Right cardiac atrium (tissue), 5 donors: ENCODE data around the gene TMEM117. TPM values are rescaled to one million over a fixed set of nuclear protein-coding genes. Genes with fewer than 3 reads are reported as not detected.
"Not testable (repeated sequence)": the region's sequence is repeated elsewhere in the genome, so short reads cannot be mapped to it uniquely, and the experiment has no call there.

Source experiments
- ATAC-seq, 2 donors: fragments of 200-7000 bp; cut with Tn5 transposase; one replicate each; pipeline versions ENCODE4 v1.8.0 to v1.9.1; 2020; ENCODE audit warnings: moderate library complexity in 2 of 2, mild to moderate bottlenecking in 1 of 2
- DNase-seq, 3 donors: peaks; one replicate each; pipeline ENCODE4 v3.0.0-alpha.2; 2020
- H3K27ac ChIP-seq: one replicate; pipeline ENCODE4 v1.5.1; 2013; ENCODE audit warnings: mild to moderate bottlenecking, low read length, control low read depth, moderate library complexity
- H3K27me3 ChIP-seq: one replicate; pipeline ENCODE4 v1.6.1; 2013; ENCODE audit not compliant: control insufficient read depth, insufficient read depth
- H3K4me1 ChIP-seq: one replicate; pipeline ENCODE4 v1.6.1; 2013; ENCODE audit warnings: low read length; ENCODE audit not compliant: control insufficient read depth, insufficient read depth
- H3K4me3 ChIP-seq: one replicate; pipeline ENCODE4 v1.5.1; 2013; ENCODE audit warnings: low read length, control low read depth
- H3K9me3 ChIP-seq: one replicate; pipeline ENCODE4 v1.6.1; 2013; ENCODE audit warnings: low read length; ENCODE audit not compliant: control insufficient read depth
- WGBS: extraction: QIAGEN DNeasy Blood & Tissue Kit; methylation state at CpG from one replicate; pipeline ENCODE4 v1.1.7; 2013; 5-methylcytosine and 5-hydroxymethylcytosine counted together
- intact Hi-C, 4 donors: fragments of 100-400 bp; cut with DNase I; formaldehyde crosslinking; loops; one replicate each; pipeline versions ENCODE4 v1.11.0 to v1.14.0; 2022 to 2023
- polyA plus RNA-seq: library from polyadenylated mRNA; stranded (reverse); fragments of 200-250 nt; gene quantifications from one replicate; pipeline ENCODE4 v1.2.3, GENCODE V29; 2013
- total RNA-seq, 4 donors: library from RNA; stranded (reverse); fragmentation: NEBNext Ultra II Directional; extraction: Animal tissue kit (Norgen Biotek cat#: 25700); gene quantifications; one replicate each; pipeline ENCODE4 v1.2.1, GENCODE V29; 2021
- donor health status: healthy with polysubstance abuse.
- donor health status: DM: no; HTN: yes; CAD: no.
- donor health status: DM: no; HTN: no; CAD: no.
- donor health status: DM: no; HTN: yes; CAD: no; lungs with severe emphysema.
- donor health status: DM: yes; HTN: yes; CAD: no.

Gene TMEM117
- total and polyA plus RNA-seq, 5 donors = 8.0 to 13.0 (median 11.7) TPM

- intact Hi-C loops = no loop called here
- Histone ChIP-seq H3K4me1 (no peaks in the 10 kb centered on the region), H3K9me3 (no peaks in the 10 kb centered on the region), H3K27ac (no peak overlapping the region), H3K27me3 (no peaks in the 10 kb centered on the region), H3K4me3 (no peak overlapping the region)
- no peak for ATAC-seq
- DNase-seq = no peak
- WGBS = 54% methylated on average over 4 of the region's 4 CpGs
Measured at GRCh38 chr12:44224399-44225148, 388.7 kb downstream of the TMEM117 start.

- ATAC-seq (no peak), DNase-seq (no peak)
- WGBS = 41% methylated on average over 2 of the region's 2 CpGs
- H3K27ac ChIP-seq = no peak overlapping the region
- intact Hi-C loops = no loop called here
- no peak overlapping the region for H3K4me3 ChIP-seq
- no peaks in the 10 kb centered on the region for H3K9me3 ChIP-seq
- H3K27me3 ChIP-seq = no peaks in the 10 kb centered on the region
- H3K4me1 ChIP-seq = no peaks in the 10 kb centered on the region
Measured at GRCh38 chr12:44225149-44225510, 389.2 kb downstream of the TMEM117 start.

DNA sequence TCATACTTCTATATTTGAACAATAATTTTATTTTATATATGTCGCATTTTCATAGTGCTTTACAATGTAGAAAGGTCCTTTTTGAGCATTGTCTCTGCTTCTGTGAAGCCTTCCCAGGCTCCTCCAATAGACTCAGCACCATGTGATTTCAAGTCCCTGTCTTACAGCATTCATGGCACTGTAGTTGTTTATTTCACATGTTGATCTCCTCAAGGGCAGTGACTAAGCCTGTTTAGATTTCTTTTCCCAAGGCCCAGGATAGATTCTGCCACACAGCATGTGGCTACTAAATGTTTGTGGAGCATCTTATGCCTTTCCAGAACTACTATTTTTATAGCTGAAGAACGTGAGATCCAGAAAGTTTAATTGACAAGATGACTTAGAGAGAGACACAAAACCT, 391.7 kb downstream of the TMEM117 start:
- no peaks in the 10 kb centered on the region for H3K27me3 ChIP-seq
- no peak for ATAC-seq
- no peak for DNase-seq
- H3K4me1 ChIP-seq = no peaks in the 10 kb centered on the region
- H3K4me3 ChIP-seq = no peak overlapping the region
- H3K27ac ChIP-seq = no peak overlapping the region
- 65% methylated on average over 2 of the region's 2 CpGs for WGBS
- H3K9me3 ChIP-seq = no peaks in the 10 kb centered on the region
- intact Hi-C loops = no loop called here

- no peaks in the 10 kb centered on the region for H3K9me3 ChIP-seq
- intact Hi-C loops = no loop called here
- DNase-seq = no peak
- no peaks in the 10 kb centered on the region for H3K27me3 ChIP-seq
- no peak for ATAC-seq
- 67% methylated on average over 4 of the region's 4 CpGs for WGBS
- H3K4me3 ChIP-seq = no peak overlapping the region
- H3K4me1 ChIP-seq = no peaks in the 10 kb centered on the region
- no peak overlapping the region for H3K27ac ChIP-seq
Measured at GRCh38 chr12:44229846-44230245, 394.0 kb downstream of the TMEM117 start.

DNA sequence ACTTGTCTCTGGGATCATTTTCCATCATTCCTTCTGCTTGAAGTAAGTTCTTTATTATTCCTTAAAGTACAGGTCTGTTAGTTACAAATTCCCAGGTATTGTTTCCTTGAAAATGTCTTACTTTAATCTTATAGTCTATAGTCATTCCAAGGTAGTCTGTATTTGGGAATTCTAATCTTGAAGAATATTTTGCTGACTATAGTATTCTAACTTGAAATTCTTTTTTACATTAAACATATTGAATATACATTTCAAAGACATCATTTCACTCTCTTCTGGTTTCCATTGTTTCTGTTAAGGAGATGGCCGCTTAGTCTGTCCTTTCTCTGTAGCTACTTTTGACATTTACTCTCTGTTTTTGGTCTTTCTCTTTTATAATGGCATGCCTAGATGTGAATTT, 399.8 kb downstream of the TMEM117 start:
- intact Hi-C loops = no loop called here
- ATAC-seq (no peak), DNase-seq (no peak)
- Histone ChIP-seq H3K9me3 (no peaks in the 10 kb centered on the region), H3K27ac (no peak overlapping the region), H3K4me1 (peaks cover 2% of the 10 kb centered on the region), H3K4me3 (no peak overlapping the region), H3K27me3 (no peaks in the 10 kb centered on the region)
- WGBS = 99% methylated on average over 1 of the region's 1 CpG

- H3K27ac ChIP-seq = no peak overlapping the region
- DNase-seq = no peak
- no peak overlapping the region for H3K4me3 ChIP-seq
- 73% methylated on average over 2 of the region's 2 CpGs for WGBS
- intact Hi-C loops = no loop called here
- no peaks in the 10 kb centered on the region for H3K27me3 ChIP-seq
- H3K9me3 ChIP-seq = no peaks in the 10 kb centered on the region
- no peak for ATAC-seq
- H3K4me1 ChIP-seq = peaks cover 2% of the 10 kb centered on the region
Measured at GRCh38 chr12:44240186-44240585, 404.3 kb downstream of the TMEM117 start.

- intact Hi-C loops = no loop called here
- no peak for DNase-seq
- ATAC-seq = no peak
- no peaks in the 10 kb centered on the region for H3K4me1 ChIP-seq
- H3K4me3 ChIP-seq = no peak overlapping the region
- H3K9me3 ChIP-seq = no peaks in the 10 kb centered on the region
- no peak overlapping the region for H3K27ac ChIP-seq
- 94% methylated on average over 2 of the region's 2 CpGs for WGBS
- no peaks in the 10 kb centered on the region for H3K27me3 ChIP-seq
Measured at GRCh38 chr12:44245932-44246331, 410.1 kb downstream of the TMEM117 start.

DNA sequence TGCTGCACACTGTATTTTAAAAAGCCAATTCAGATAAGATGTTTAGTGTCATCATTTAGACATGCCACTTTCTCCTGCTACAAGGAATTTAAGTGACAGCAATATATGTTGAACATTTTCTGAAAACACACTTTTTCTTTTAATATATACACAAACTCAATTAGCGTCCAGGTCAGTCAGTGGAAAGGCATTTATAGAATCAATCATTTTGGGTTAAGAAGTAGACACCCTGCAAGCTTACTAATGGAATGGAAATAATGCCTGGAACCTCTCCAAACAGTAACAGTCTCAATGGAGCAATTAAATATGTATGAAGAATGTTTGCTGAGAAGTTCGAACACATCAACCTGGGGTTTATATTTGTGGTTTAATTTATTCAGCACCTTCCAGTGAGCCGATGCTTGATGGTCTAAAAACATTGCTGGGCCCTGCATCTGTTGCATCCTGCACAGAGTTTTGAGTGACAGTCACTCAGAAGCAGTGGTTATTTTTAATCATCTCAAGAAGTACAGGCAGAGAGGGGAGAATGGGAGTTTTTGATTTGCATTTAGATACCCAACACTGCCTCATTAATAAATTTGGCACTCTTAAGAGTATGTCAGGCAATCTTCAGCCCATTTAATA, 410.7 kb downstream of the TMEM117 start:
- Histone ChIP-seq H3K9me3 (no peaks in the 10 kb centered on the region), H3K4me1 (no peaks in the 10 kb centered on the region), H3K4me3 (no peak overlapping the region), H3K27ac (no peak overlapping the region), H3K27me3 (no peaks in the 10 kb centered on the region)
- DNase-seq (no peak), ATAC-seq (no peak)
- 55% methylated on average over 3 of the region's 3 CpGs for WGBS
- intact Hi-C loops = no loop called here

- ATAC-seq = no peak
- Histone ChIP-seq H3K4me1 (no peaks in the 10 kb centered on the region), H3K4me3 (no peak overlapping the region), H3K27me3 (no peaks in the 10 kb centered on the region), H3K9me3 (no peaks in the 10 kb centered on the region), H3K27ac (no peak overlapping the region)
- 76% methylated on average over 4 of the region's 4 CpGs for WGBS
- DNase-seq = no peak
- intact Hi-C loops = no loop called here
Measured at GRCh38 chr12:44247588-44247987, 411.7 kb downstream of the TMEM117 start.

DNA sequence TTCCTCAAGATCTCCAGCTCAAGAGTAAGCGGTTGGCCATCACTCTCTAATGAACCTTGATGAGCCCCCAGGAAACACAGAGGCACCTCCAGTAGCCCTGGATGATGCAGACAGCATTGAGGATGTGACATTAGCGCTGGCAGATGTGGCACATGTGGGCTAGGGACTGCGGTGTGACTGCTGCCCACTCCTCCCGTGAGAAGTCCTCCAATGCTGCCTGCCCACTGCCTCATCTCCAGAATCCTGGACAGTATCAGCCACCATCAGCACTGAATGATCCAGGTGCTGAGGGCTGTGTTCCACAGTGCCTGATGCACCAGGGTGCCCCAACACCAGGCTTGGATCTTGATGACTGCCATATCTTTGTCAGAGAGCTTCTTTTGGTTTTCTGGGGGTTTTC, 412.6 kb downstream of the TMEM117 start:
- no peaks in the 10 kb centered on the region for H3K27me3 ChIP-seq
- no peak overlapping the region for H3K27ac ChIP-seq
- 96% methylated on average over 4 of the region's 4 CpGs for WGBS
- no peak overlapping the region for H3K4me3 ChIP-seq
- intact Hi-C loops = no loop called here
- H3K9me3 ChIP-seq = no peaks in the 10 kb centered on the region
- H3K4me1 ChIP-seq = no peaks in the 10 kb centered on the region
- DNase-seq = peak in 1 of 3 donors; percentile 11
- ATAC-seq = peak in 1 of 2 donors; percentile 11

- ATAC-seq, H3K27ac ChIP-seq, H3K4me1 ChIP-seq, H3K27me3 ChIP-seq, H3K4me3 ChIP-seq, intact Hi-C loops, H3K9me3 ChIP-seq, DNase-seq: not testable (repeated sequence)
- WGBS = 93% methylated on average over 1 of the region's 1 CpG
Measured at GRCh38 chr12:44250440-44250839, 414.6 kb downstream of the TMEM117 start.
